Loucy (cell line): ENCODE measurements around the gene IGDCC3.
A peak's percentile ranks its signal among the peaks of the same experiment; 100 is the strongest.

ENCODE experiments used
- H2AFZ ChIP-seq: fragments of 200-600 bp; sonication (generic); 2 replicates; pipeline ENCODE4 v1.6.0; 2016; ENCODE audit warnings: antibody characterized with exemption, mild to moderate bottlenecking, low read length, moderate library complexity
- H3F3A ChIP-seq: fragments of 200-600 bp; 2 replicates; pipeline ENCODE4 v1.6.0; 2016; ENCODE audit warnings: antibody characterized with exemption, low read depth, mild to moderate bottlenecking
- H3K27me3 ChIP-seq: fragments of 200-600 bp; sonication (generic); 2 replicates; pipeline ENCODE4 v1.6.1; 2014; ENCODE audit warnings: low read length, mild to moderate bottlenecking; ENCODE audit not compliant: insufficient read depth, poor library complexity, severe bottlenecking
- H3K36me3 ChIP-seq: fragments of 200-600 bp; sonication (generic); 2 replicates; pipeline ENCODE4 v1.6.1; 2016; ENCODE audit warnings: low read length; ENCODE audit not compliant: insufficient read depth
- H3K4me1 ChIP-seq: fragments of 200-600 bp; sonication (generic); 2 replicates; pipeline ENCODE4 v1.5.1; 2014; ENCODE audit warnings: low read length, mild to moderate bottlenecking; ENCODE audit not compliant: insufficient read depth, poor library complexity, severe bottlenecking
- H3K4me2 ChIP-seq: fragments of 200-600 bp; sonication (generic); 2 replicates; pipeline ENCODE4 v1.6.0; 2014; ENCODE audit warnings: antibody characterized with exemption, low read length, low read depth, mild to moderate bottlenecking; ENCODE audit not compliant: poor library complexity, severe bottlenecking
- H3K4me3 ChIP-seq: fragments of 200-600 bp; sonication (generic); 2 replicates; pipeline ENCODE4 v1.5.1; 2014; ENCODE audit warnings: low read length, mild to moderate bottlenecking, mixed read lengths; ENCODE audit not compliant: poor library complexity, severe bottlenecking
- H3K79me2 ChIP-seq: fragments of 200-600 bp; sonication (generic); 2 replicates; pipeline ENCODE4 v1.6.1; 2014; ENCODE audit warnings: low read length; ENCODE audit not compliant: insufficient read depth
- H3K9ac ChIP-seq: fragments of 200-600 bp; sonication (generic); 2 replicates; pipeline ENCODE4 v1.6.0; 2014; ENCODE audit warnings: mild to moderate bottlenecking, low read depth, low read length, moderate library complexity; ENCODE audit not compliant: poor library complexity, severe bottlenecking
- H3K9me2 ChIP-seq: fragments of 200-600 bp; sonication (generic); replicated peaks from 2 replicates; pipeline ENCODE4 v1.6.1; 2016; ENCODE audit warnings: low read depth, low read length, mixed read lengths
- H3K9me3 ChIP-seq: fragments of 200-600 bp; sonication (generic); 2 replicates; pipeline ENCODE4 v1.6.1; 2014; ENCODE audit warnings: mild to moderate bottlenecking, antibody characterized with exemption, low read length, low read depth; ENCODE audit not compliant: insufficient read depth
- H4K20me1 ChIP-seq: fragments of 200-600 bp; sonication (generic); 2 replicates; pipeline ENCODE4 v1.6.0; 2014; ENCODE audit warnings: antibody characterized with exemption, low read length, mild to moderate bottlenecking; ENCODE audit not compliant: insufficient read depth, poor library complexity, severe bottlenecking
- EZH2phosphoT487 ChIP-seq: fragments of 200-600 bp; IDR thresholded peaks from 2 replicates; pipeline ENCODE4 v1.6.1; 2018; ENCODE audit warnings: antibody characterized with exemption, mild to moderate bottlenecking, moderate library complexity, borderline replicate concordance
- TF ChIP-seq, protein P1 (sequence below): fragments of 200-600 bp; sonication (generic); conservative IDR thresholded peaks from 2 replicates; pipeline ENCODE4 v1.5.1; 2014; ENCODE audit warnings: mild to moderate bottlenecking, antibody characterized with exemption, low read length

The IGDCC3 gene

DNA sequence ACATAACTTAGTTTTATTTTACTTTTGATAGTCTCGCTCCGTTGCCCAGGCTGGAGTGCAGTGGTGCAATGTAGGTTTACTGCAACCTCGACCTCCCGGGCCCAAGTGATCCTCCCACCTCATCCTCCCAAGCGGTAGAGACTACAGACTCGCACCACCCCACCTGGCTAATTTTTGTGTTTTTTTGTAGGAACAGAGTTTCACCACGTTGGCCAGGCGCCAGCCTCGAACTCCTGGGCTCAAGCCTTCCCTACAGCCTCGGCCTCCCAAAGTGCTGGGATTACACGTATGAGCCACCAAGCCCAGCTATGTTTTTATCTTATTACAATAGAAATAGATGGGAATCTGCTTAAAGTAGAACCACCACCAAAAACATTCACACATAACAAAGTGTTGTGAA lies 79.1 kb downstream of the IGDCC3 start:
- H3K4me2 ChIP-seq, result peak overlapping the region; percentile 76
- H3K27me3 ChIP-seq, result no peaks in the 10 kb centered on the region
- TF ChIP-seq EZH2phosphoT487, result no peak
- TF ChIP-seq, protein P1, sequence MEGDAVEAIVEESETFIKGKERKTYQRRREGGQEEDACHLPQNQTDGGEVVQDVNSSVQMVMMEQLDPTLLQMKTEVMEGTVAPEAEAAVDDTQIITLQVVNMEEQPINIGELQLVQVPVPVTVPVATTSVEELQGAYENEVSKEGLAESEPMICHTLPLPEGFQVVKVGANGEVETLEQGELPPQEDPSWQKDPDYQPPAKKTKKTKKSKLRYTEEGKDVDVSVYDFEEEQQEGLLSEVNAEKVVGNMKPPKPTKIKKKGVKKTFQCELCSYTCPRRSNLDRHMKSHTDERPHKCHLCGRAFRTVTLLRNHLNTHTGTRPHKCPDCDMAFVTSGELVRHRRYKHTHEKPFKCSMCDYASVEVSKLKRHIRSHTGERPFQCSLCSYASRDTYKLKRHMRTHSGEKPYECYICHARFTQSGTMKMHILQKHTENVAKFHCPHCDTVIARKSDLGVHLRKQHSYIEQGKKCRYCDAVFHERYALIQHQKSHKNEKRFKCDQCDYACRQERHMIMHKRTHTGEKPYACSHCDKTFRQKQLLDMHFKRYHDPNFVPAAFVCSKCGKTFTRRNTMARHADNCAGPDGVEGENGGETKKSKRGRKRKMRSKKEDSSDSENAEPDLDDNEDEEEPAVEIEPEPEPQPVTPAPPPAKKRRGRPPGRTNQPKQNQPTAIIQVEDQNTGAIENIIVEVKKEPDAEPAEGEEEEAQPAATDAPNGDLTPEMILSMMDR, result no peak
- peak overlapping the region; percentile 75 for H3K9ac ChIP-seq
- H2AFZ ChIP-seq, result no peak overlapping the region
- no peaks in the 10 kb centered on the region for H3K9me2 ChIP-seq
- peaks cover 6% of the 10 kb centered on the region; the same call in 1 of the 2 replicates for H3K79me2 ChIP-seq
- no peaks in the 10 kb centered on the region for H3K36me3 ChIP-seq
- peaks cover 15% of the 10 kb centered on the region for H3K4me1 ChIP-seq
- H3F3A ChIP-seq, result peaks cover 8% of the 10 kb centered on the region
- no peaks in the 10 kb centered on the region for H4K20me1 ChIP-seq
- H3K4me3 ChIP-seq, result peak overlapping the region; percentile 73
- no peaks in the 10 kb centered on the region for H3K9me3 ChIP-seq

DNA sequence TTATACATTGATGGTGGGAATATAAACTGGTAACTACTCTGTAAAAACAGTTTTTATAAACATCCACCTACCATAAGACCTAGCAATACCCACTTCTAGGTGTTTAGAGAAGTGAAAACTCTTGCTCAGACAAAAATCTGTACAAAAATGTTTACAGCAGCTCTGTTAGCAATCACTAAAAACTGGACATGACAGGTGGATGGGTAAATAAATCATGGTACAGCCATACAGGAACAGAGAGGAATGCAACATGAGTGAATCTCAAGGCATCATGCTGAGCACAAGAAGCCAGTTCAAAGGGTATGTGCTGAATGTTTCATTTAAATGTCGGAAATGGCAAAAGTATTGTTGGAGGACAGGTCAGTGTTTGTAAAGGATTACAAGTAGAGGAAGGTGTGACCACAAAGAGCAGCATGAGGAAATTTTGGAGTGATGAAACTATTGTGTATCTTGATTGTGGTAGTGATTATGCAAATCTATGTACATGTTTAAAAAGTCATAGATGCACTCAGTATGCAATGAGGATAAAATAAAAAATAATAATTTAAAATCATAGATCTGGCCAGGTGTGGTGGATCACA lies 84.8 kb downstream of the IGDCC3 start:
- H3K4me1 ChIP-seq, result peaks cover 9% of the 10 kb centered on the region
- H3K9me3 ChIP-seq, result no peaks in the 10 kb centered on the region
- H3K9me2 ChIP-seq, result no peaks in the 10 kb centered on the region
- no peak overlapping the region for H3K4me3 ChIP-seq
- no peaks in the 10 kb centered on the region for H4K20me1 ChIP-seq
- peak overlapping the region; percentile 69 for H2AFZ ChIP-seq
- H3K9ac ChIP-seq, result no peak overlapping the region
- TF ChIP-seq, protein P1, result no peak
- no peak for TF ChIP-seq EZH2phosphoT487
- H3K36me3 ChIP-seq, result no peaks in the 10 kb centered on the region
- no peaks in the 10 kb centered on the region for H3K27me3 ChIP-seq
- H3K4me2 ChIP-seq, result no peak overlapping the region
- H3F3A ChIP-seq, result peaks cover 8% of the 10 kb centered on the region
- no peaks in the 10 kb centered on the region for H3K79me2 ChIP-seq

DNA sequence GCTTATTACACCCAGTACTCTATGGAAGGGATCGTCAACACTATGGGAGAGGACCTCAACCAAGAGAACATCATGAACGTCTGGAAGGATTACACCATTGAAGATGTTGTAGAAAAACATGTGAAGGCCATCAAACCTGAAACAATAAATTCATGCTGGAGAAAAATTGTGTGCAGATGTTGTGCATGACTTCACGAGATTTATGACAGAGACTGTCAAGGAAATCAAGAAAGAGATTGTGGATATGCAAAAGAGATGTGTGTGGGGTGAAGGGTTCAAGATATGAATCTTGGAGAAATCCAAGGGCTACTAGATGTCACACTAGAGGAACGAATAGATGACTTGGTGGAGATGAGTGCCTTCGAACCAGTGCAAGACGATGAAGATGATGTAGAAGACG lies 87.6 kb downstream of the IGDCC3 start:
- no peak overlapping the region for H3K4me3 ChIP-seq
- TF ChIP-seq EZH2phosphoT487, result no peak
- TF ChIP-seq, protein P1, result no peak
- H4K20me1 ChIP-seq, result no peaks in the 10 kb centered on the region
- no peaks in the 10 kb centered on the region for H3K9me2 ChIP-seq
- no peaks in the 10 kb centered on the region for H3K9me3 ChIP-seq
- H3K9ac ChIP-seq, result no peak overlapping the region
- no peak overlapping the region for H2AFZ ChIP-seq
- H3K36me3 ChIP-seq, result no peaks in the 10 kb centered on the region
- peaks cover 21% of the 10 kb centered on the region for H3K4me1 ChIP-seq
- no peaks in the 10 kb centered on the region for H3K27me3 ChIP-seq
- no peak overlapping the region for H3K4me2 ChIP-seq
- no peaks in the 10 kb centered on the region for H3F3A ChIP-seq
- peaks cover 10% of the 10 kb centered on the region for H3K79me2 ChIP-seq
